HEK293 (cell line): Measurements from ENCODE around the gene WLS.

ENCODE experiments used
- CTCF ChIA-PET: fragments of 350-600 bp; formaldehyde crosslinking; extraction: SDS; loops from one replicate; lab custom pipeline; 2021; ENCODE audit warnings: antibody characterized with exemption; lab: Yijun Ruan, JAX
- POLR2A ChIA-PET: fragments of 300-600 bp; formaldehyde crosslinking; extraction: SDS; loops from one replicate; lab custom pipeline; 2020; ENCODE audit warnings: antibody characterized with exemption, inconsistent platforms; lab: Yijun Ruan, JAX
- H3K27ac ChIP-seq: fragments of 200-500 bp; sonication (Bioruptor generic); 2 replicates; pipeline ENCODE4 v1.5.1; 2014; ENCODE audit warnings: low read depth, low read length, control low read depth, inconsistent platforms; ENCODE audit errors: extremely low read depth
- H3K36me3 ChIP-seq, 2 experiments: fragments of 200-500 bp in 1 of 2; sonication (Bioruptor generic) in 1 of 2; 1 replicate in 1 of 2; 2 replicates in 1 of 2; pipeline ENCODE4 v1.5.1; 2014 to 2017; ENCODE audit warnings: inconsistent platforms in 2 of 2, low read length in 2 of 2; ENCODE audit not compliant: control insufficient read depth in 2 of 2, insufficient read depth in 1 of 2
- H3K4me1 ChIP-seq: fragments of 200-500 bp; sonication (Bioruptor generic); 2 replicates; pipeline ENCODE4 v1.5.1; 2014; ENCODE audit warnings: mild to moderate bottlenecking, low read length, inconsistent platforms; ENCODE audit not compliant: control insufficient read depth, insufficient read depth
- H3K4me3 ChIP-seq: 2 replicates; pipeline ENCODE4 v1.5.1; 2011; ENCODE audit warnings: low read depth, mild to moderate bottlenecking, control low read depth, low read length, moderate library complexity
- H3K9me3 ChIP-seq: fragments of 200-500 bp; sonication (Bioruptor generic); 2 replicates; pipeline ENCODE4 v1.5.1; 2014; ENCODE audit warnings: low read depth, low read length, inconsistent platforms; ENCODE audit not compliant: control insufficient read depth, insufficient read depth
- GLIS1 ChIP-seq: fragments of 450-650 bp; formaldehyde crosslinking; IDR thresholded peaks from 2 replicates; pipeline ENCODE4 v1.5.1; 2016; ENCODE audit warnings: missing biosample characterization, missing genetic modification characterization
- KLF7 ChIP-seq: fragments of 450-650 bp; formaldehyde crosslinking; IDR thresholded peaks from 2 replicates; pipeline ENCODE4 v1.5.1; 2016; ENCODE audit warnings: missing biosample characterization, missing genetic modification characterization, borderline replicate concordance
- SP3 ChIP-seq: fragments of 450-650 bp; formaldehyde crosslinking; IDR thresholded peaks from 2 replicates; pipeline ENCODE4 v1.5.1; 2016; ENCODE audit warnings: missing biosample characterization, missing genetic modification characterization
- ZBTB49 ChIP-seq: fragments of 450-650 bp; formaldehyde crosslinking; IDR thresholded peaks from 2 replicates; pipeline ENCODE4 v1.5.1; 2016; ENCODE audit warnings: missing biosample characterization, missing genetic modification characterization, low read depth
- ZFP37 ChIP-seq: fragments of 450-650 bp; formaldehyde crosslinking; IDR thresholded peaks from 2 replicates; pipeline ENCODE4 v1.5.1; 2016; ENCODE audit warnings: missing biosample characterization, missing genetic modification characterization
- ZFP41 ChIP-seq: fragments of 450-650 bp; formaldehyde crosslinking; IDR thresholded peaks from 2 replicates; pipeline ENCODE4 v1.5.1; 2016; ENCODE audit warnings: missing biosample characterization, missing genetic modification characterization, borderline replicate concordance
- ZNF10 ChIP-seq: fragments of 450-650 bp; formaldehyde crosslinking; IDR thresholded peaks from 2 replicates; pipeline ENCODE4 v1.5.1; 2017; ENCODE audit warnings: missing biosample characterization, missing genetic modification characterization
- ZNF18 ChIP-seq: fragments of 450-650 bp; formaldehyde crosslinking; IDR thresholded peaks from 2 replicates; pipeline ENCODE4 v1.5.1; 2016; ENCODE audit warnings: missing biosample characterization, missing genetic modification characterization
- ZNF19 ChIP-seq: fragments of 450-650 bp; formaldehyde crosslinking; IDR thresholded peaks from 2 replicates; pipeline ENCODE4; 2016; ENCODE audit warnings: missing biosample characterization, missing genetic modification characterization, low read depth
- ZNF354C ChIP-seq: fragments of 450-650 bp; formaldehyde crosslinking; IDR thresholded peaks from 2 replicates; pipeline ENCODE4 v1.5.1; 2016; ENCODE audit warnings: missing biosample characterization, missing genetic modification characterization, low read depth, borderline replicate concordance
- ZNF449 ChIP-seq: fragments of 450-650 bp; formaldehyde crosslinking; IDR thresholded peaks from 2 replicates; pipeline ENCODE4 v1.5.1; 2017; ENCODE audit warnings: missing biosample characterization, mild to moderate bottlenecking, missing genetic modification characterization, moderate library complexity
- ZNF521 ChIP-seq: fragments of 450-650 bp; formaldehyde crosslinking; IDR thresholded peaks from 2 replicates; pipeline ENCODE4 v1.5.1; 2017; ENCODE audit warnings: missing biosample characterization, mild to moderate bottlenecking, missing genetic modification characterization
- ZNF585B ChIP-seq: fragments of 450-650 bp; formaldehyde crosslinking; IDR thresholded peaks from 2 replicates; pipeline ENCODE4 v1.5.1; 2016; ENCODE audit warnings: missing biosample characterization, missing genetic modification characterization
- ZNF600 ChIP-seq: fragments of 450-650 bp; formaldehyde crosslinking; IDR thresholded peaks from 2 replicates; pipeline ENCODE4 v1.5.1; 2016; ENCODE audit warnings: missing biosample characterization, missing genetic modification characterization
- ZNF670 ChIP-seq: fragments of 450-650 bp; formaldehyde crosslinking; IDR thresholded peaks from 2 replicates; pipeline ENCODE4 v1.5.1; 2016; ENCODE audit warnings: missing biosample characterization, missing genetic modification characterization, low read depth
- TF ChIP-seq, protein P1 (sequence below): fragments of 450-650 bp; formaldehyde crosslinking; IDR thresholded peaks from 2 replicates; pipeline ENCODE4 v1.5.1; 2016; ENCODE audit warnings: missing biosample characterization, missing genetic modification characterization
- TF ChIP-seq, protein P2 (sequence below): fragments of 450-650 bp; formaldehyde crosslinking; IDR thresholded peaks from 2 replicates; pipeline ENCODE4 v1.5.1; 2016; ENCODE audit warnings: missing biosample characterization, missing genetic modification characterization
- TF ChIP-seq, protein P3 (sequence below): fragments of 450-650 bp; formaldehyde crosslinking; IDR thresholded peaks from 2 replicates; pipeline ENCODE4 v1.5.1; 2016; ENCODE audit warnings: missing biosample characterization, missing genetic modification characterization

WLS gene

DNA sequence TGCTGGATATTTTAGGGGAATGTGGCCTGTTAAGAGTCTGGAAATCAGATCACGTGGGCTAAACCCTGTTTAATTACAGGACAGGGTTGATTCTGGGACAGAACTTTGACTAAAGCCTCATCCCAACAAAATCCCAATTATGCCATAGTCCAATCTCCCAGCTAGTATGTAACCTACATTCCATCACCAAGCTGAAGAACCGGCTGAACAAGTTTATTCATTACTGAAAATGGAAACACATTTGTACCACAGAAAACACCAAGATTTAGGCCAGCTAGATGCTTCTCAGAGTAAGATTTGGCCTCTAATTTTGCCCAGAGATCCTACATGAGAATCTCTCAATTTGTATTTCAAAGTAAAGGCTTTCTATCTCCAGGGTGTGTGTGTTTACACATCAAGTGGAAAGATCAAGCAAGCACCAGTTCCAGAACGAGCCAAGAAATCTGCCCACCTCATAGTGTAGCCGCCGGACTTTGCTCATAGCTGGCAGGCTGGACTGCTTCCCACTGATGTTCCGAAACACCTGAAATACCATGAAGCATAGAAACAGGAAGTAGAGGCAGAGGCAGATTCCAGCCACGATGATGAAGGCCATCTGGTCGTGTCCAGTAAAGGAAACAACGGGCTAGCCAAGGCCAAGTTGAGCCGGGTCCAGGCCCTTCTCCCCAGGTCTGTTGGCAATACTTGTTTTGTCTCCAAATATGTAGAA is 86.8 kb downstream of the WLS start:
- CTCF ChIA-PET = interaction anchor here (0.7 to 0.9 kb wide), 2 partner anchors 25 to 46 kb away, joined by 3 read pairs; no protein-coding TSS in a partner anchor
- TF ChIP-seq ZNF19 (tag by site-specific recombination) = no peak
- no peak for TF ChIP-seq ZNF18 (tag by site-specific recombination)
- no peak for TF ChIP-seq ZNF354C (tag by site-specific recombination)
- TF ChIP-seq, protein P1, sequence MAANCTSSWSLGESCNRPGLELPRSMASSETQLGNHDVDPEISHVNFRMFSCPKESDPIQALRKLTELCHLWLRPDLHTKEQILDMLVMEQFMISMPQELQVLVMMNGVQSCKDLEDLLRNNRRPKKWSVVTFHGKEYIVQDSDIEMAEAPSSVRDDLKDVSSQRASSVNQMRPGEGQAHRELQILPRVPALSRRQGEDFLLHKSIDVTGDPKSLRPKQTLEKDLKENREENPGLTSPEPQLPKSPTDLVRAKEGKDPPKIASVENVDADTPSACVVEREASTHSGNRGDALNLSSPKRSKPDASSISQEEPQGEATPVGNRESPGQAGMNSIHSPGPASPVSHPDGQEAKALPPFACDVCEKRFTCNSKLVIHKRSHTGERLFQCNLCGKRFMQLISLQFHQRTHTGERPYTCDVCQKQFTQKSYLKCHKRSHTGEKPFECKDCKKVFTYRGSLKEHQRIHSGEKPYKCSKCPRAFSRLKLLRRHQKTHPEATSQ (tag by site-specific recombination) = no peak
- no peak for TF ChIP-seq ZFP41 (tag by site-specific recombination)
- no peak for TF ChIP-seq ZFP37
- TF ChIP-seq ZNF521 (tag by site-specific recombination) = no peak
- TF ChIP-seq, protein P2, sequence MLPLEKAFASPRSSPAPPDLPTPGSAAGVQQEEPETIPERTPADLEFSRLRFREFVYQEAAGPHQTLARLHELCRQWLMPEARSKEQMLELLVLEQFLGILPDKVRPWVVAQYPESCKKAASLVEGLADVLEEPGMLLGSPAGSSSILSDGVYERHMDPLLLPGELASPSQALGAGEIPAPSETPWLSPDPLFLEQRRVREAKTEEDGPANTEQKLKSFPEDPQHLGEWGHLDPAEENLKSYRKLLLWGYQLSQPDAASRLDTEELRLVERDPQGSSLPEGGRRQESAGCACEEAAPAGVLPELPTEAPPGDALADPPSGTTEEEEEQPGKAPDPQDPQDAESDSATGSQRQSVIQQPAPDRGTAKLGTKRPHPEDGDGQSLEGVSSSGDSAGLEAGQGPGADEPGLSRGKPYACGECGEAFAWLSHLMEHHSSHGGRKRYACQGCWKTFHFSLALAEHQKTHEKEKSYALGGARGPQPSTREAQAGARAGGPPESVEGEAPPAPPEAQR (tag by site-specific recombination) = no peak
- no peak for TF ChIP-seq SP3
- TF ChIP-seq ZBTB49 (tag by site-specific recombination) = no peak
- H3K4me1 ChIP-seq = no peaks in the 10 kb centered on the region
- H3K36me3 ChIP-seq = peaks cover 18 to 89% of the 10 kb centered on the region in 2 experiments
- POLR2A ChIA-PET = no interaction called here
- H3K27ac ChIP-seq = no peak overlapping the region
- H3K9me3 ChIP-seq = no peaks in the 10 kb centered on the region
- H3K4me3 ChIP-seq = no peak overlapping the region

DNA sequence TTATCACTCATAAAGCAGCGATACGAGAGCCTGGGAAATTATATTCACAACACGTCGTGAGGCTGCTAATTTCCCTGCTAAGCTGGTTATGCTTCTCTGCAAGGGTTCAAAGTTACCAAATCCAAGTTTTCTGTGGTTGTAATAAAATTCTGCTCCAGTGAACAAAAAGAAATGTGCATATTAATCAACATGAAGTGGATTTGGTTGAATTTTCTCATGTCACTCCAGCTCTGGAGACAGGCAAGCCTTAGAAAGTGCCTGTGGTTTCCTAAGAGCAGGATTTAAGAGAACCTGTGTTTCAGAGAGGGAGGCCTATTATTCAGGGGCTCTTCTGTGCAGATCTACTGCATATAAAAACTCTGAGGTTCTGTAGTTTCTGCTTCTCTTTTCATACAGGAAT is 87.5 kb downstream of the WLS start:
- TF ChIP-seq, protein P3, sequence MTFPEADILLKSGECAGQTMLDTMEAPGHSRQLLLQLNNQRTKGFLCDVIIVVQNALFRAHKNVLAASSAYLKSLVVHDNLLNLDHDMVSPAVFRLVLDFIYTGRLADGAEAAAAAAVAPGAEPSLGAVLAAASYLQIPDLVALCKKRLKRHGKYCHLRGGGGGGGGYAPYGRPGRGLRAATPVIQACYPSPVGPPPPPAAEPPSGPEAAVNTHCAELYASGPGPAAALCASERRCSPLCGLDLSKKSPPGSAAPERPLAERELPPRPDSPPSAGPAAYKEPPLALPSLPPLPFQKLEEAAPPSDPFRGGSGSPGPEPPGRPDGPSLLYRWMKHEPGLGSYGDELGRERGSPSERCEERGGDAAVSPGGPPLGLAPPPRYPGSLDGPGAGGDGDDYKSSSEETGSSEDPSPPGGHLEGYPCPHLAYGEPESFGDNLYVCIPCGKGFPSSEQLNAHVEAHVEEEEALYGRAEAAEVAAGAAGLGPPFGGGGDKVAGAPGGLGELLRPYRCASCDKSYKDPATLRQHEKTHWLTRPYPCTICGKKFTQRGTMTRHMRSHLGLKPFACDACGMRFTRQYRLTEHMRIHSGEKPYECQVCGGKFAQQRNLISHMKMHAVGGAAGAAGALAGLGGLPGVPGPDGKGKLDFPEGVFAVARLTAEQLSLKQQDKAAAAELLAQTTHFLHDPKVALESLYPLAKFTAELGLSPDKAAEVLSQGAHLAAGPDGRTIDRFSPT (tag by site-specific recombination) = no peak
- TF ChIP-seq GLIS1 (tag by site-specific recombination) (no peak), ZNF600 (tag by site-specific recombination) (no peak), KLF7 (tag by site-specific recombination) (no peak), ZNF585B (tag by site-specific recombination) (no peak), ZNF10 (tag by site-specific recombination) (no peak), ZNF670 (no peak), ZNF449 (tag by site-specific recombination) (no peak)
- POLR2A ChIA-PET = no interaction called here
- Histone ChIP-seq H3K4me3 (no peak overlapping the region), H3K27ac (no peak overlapping the region), H3K4me1 (no peaks in the 10 kb centered on the region), H3K9me3 (no peaks in the 10 kb centered on the region), H3K36me3 (peaks cover 18 to 88% of the 10 kb centered on the region in 2 experiments)
- CTCF ChIA-PET = interaction anchor here (0.9 kb wide), 1 partner anchor 29 kb away, joined by 3 read pairs; no protein-coding TSS in a partner anchor
